ENCODE results near the gene PDHX.
"Not testable (repeated sequence)": the region's sequence is repeated elsewhere in the genome, so short reads cannot be mapped to it uniquely, and the experiment has no call there.

Gene PDHX

DNA sequence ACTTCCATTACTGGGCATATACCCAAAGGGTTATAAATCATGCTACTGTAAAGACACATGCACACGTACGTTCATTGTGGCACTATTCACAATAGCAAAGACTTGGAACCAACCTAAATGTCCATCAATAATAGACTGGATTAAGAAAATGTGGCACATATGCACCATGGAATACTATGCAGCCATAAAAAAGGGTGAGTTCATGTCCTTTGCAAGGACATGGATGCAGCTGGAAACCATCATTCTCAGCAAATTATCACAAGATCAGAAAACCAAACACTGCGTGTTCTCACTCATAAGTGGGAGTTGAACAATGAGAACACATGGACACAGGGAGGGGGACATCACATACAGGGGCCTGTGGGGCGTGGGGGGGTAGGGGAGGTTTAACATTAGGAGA is 111.6 kb downstream of the PDHX start:
- not testable (repeated sequence) for DNase-seq

DNA sequence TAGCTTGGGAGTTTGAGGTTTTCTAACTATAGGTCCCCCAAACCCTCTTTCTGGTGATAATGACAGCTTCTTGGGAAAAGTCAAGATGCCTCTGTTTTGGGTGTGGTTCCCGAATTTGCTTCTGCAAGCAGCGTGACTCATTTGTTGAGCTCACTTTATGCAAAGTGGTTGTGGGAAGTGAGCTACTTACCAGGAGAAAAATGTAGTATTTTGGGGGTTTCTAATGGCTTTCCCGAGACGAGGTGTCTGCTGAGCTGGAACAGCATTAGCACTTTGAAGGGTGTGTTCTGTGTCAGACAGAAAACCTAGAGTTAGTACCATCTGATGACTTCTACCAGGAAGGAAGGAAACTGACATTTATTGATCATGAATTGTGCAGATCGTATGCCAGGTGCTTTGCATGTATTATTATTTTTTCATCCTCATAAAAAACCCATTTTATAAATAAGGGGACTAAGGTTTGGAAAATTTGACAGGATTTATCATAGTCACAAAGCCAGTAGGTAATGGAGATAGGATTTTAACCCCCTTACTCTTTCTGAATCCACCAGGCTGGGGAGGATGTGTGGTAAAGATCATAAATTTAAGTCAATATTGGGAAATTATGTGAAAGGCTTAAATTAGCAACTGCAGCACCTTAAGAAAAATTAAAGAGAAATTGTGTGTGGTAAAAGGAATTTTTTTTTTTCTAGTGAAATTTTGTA is 113.7 kb downstream of the PDHX start:
- no peak for DNase-seq

DNA sequence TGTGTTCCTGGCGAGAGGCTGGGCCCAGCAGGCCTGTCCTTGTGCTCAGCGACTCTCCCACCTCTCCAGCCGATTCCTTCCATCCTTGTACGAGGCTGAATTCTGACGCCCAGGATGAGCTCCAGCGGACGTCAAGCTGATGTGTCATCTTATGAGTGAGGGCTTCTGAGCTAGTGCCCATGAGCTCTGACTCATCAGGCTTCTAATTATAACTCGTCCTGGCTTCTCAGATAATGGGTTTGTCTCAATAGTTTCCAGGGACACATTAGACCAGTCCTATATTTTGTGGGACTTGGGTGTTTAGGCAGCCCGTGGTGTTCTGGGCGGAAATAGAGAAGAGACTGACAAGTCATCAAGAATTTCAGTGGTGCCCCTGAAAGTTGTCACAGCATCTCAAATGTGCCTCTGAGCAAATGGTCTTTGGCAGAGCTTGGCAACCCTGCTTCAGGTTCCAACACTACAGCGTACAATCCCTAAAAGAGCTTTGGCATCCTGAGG is 114.3 kb downstream of the PDHX start:
- DNase-seq = no peak

DNA sequence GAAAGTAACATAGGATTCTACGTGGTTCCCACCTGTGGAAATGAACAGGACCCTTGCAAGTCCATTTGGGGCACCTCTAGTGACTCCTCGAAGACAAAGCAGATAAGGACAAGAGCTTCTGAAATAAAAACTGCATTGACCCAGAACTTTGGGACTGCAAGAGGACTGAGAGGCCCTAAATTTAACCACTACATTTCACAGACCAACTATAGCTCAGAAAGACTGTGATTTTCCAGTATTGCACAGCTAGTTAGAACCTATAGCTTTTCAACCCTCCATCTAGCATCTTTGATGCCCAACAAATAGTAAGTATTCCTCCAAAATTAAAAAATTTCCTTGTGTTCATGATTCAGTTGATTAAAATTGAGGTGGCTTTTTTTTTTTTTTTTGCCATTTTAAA is 114.9 kb downstream of the PDHX start:
- DNase-seq = no peak

DNA sequence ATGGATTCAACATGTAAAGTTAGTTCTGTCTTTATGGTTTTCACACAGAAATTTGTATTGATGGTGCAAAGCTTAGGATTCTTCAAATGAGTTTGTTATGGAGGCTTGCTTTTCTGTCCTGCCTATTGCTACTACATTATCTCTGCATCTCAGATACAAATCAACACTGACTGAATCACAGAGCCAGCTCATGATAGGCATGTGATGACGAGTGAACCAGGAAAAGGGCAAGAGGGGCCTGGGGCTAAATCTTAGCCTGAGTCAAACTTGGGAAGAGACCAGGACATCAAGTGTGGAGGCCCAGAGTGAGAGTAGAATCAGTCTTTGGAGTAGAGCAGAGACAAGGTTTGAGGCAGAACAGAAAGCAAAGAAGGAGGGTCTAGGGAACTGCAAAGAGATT is 115.4 kb downstream of the PDHX start:
- no peak for DNase-seq

DNA sequence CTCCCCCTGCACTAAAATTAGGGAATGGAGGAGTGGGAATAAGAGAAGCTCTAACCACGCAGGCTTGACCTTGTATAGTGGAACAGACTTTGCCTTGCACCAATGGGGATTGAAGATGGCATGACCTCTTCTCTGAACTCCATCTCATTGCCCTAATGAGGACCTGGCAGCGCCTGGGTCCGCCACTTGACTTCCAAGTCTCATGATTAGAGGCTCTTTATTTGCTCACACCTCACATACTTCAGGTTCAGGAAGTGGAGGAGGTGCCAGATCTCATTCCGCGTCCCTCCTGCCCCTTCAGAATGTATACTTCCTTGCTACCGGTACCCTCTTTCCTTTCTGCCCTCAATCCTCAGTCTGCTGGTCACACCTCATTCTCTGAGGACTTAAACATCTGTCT is 116.6 kb downstream of the PDHX start:
- no peak for DNase-seq

DNA sequence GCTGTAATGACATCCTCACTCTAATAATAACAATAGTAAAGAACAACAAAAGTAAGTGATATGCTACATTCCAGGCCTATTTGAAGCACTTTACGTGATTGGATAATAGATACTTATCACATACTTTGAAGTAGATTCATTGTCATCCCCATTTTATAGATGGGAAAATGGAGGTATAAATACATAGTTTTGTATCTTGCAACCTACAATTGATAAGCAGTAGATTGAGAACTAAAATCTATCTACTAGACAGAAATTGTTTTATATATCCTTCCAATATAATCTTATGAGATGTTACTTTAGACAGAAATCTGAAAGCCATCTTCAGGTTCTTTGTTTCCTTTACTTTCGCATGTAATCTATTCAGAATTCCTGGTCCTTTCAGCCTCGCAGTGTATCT is 118.0 kb downstream of the PDHX start:
- no peak for DNase-seq

DNA sequence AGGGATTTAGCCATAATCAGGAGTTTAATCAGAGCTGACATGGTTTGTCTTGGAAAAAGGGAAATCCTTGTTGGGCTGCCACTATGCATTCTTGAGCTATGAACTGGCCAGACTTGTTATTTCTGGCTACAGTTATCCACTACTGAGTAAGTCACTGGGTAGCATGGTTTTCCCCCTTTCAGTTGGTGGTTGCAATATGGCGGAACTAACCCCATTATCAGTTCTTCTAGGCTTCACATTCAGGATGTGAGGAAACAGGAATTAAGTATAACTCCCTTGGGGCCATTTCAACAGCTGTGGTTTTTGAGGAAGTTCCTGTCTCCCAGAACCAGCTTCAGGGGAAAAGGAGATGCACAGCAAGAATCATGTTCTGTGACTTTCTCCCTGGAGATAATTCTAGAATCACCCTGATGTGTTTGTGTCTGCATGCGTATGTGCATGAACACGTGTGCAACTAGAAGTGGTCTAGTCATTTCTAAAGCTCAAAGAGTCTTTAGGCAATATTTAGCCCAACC is 119.5 kb downstream of the PDHX start:
- no peak for DNase-seq

DNA sequence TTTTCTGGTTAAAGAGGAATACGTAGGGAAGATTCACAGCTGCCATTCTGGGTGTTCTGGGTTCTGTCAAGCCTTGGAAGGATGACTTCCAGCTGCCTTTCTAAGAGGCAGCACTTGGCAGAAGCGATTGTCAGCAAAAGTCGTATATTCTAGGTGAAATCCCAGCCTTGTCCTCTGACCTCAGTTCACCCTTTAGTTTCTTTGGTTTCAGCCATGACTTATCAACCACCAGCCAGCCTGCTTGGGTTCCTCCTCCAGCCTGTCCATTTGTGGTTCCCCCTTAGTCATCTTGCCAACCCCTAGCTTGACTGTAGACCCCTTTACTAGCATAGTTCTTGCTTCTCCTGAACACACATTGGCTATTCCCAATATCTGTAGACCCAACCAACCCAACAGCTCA is 120.2 kb downstream of the PDHX start:
- DNase-seq = no peak

DNA sequence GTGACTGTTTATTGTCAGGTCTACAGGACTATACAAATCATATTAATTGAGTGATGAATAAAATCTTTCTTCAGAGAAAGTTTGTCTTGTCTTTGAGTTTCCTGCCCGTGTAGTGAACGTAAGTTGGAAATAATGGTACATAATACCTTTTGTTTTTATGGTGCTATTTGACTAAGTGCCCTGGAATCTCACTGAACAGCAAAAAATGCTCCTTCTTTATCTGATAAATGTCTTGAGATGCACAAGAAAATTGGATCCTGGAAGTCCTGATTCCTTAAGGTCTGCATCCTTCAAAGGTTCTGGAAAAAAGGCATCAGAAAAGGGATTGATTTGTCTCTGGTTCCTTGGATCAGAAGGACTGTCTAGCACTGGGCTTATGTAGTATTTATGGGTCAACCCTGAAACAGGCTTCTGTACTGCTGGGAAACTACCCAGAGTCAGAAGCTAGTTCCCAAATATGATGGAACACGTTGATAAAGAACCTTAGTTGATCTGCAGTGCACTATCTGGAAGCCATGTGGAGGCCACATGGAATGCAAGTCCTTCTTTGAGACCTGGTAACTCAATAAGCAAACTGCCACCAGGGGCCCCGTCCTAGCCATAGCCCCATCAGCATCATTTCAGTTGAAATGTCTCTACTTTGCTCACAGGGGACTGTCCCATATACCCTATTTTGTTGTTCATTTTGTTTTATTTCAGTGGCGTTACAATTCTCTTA is 122.0 kb downstream of the PDHX start:
- DNase-seq = no peak

DNA sequence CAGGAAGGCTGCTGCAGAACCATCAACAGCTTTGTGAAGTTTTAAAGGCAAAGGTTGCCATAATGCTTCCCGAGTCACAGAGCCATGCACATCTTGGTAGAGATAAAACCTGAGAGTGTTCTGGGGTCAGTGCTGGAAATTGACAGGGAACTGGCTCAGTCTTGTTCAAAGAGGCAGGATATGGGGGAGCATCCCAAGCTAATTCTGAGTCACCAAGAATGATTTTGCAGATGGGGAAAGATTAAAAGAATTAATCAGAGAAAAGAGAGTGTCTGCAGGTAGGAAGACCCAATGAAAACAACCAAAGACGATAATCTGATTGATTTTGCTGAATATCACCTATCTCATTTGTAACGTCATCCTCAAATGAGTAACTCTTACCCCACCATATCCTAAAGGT is 122.7 kb downstream of the PDHX start:
- DNase-seq = no peak

DNA sequence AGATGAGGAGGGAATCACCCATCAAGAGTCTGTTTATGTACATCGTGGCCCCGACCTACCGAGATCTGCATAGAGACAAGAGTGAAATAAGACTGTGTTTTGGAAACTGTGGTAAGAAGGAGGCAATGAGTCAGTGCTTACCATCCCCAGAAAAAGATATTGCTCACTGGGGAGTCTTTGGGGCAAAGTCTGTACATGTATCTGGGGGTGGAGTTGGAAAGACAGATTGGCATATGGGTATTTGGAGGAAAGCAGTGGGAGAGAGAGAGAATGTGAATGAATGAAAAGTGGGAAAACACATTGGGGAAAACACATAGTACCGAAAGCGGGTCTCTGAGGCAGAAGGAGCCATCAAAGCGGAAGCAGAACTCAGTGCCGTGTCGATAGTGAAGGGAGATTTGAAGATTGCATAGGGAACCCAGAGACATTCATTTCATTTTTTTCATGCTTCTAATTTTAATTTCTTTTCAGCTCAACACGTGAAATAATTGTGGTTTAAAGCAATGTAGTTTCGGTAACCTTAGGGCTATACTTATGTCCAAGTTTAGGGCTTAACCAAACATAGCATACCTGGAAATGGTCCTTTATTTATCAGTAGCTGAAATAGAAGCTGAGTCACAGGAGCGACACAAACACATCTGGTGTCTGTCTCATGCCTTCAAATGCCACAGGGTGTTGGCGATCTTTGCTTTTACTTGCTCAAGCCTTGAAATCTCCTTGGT is 124.0 kb downstream of the PDHX start:
- DNase-seq = no peak

DNA sequence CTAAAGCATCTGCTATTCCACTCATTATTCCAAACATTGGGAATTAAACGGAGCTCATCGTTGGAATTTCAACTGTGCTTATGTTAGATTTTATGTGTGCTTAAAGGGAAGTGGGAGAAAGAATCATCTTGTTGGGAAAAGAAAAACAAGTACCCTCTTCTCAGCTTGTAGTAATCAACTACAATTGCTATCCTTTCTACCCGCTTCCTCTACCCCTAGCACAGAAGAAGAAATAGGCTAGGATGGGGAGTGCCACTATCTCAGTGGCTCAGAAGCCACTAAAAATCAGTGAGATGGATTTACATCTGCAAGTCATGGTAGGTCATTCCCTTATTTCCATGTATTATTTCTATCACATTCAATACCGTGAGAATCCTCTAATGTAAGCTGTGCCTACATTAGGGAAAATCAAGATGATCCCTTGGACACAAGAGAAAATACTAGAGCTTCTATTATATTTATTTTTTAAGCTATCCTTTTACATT is 124.7 kb downstream of the PDHX start:
- DNase-seq = no peak

DNA sequence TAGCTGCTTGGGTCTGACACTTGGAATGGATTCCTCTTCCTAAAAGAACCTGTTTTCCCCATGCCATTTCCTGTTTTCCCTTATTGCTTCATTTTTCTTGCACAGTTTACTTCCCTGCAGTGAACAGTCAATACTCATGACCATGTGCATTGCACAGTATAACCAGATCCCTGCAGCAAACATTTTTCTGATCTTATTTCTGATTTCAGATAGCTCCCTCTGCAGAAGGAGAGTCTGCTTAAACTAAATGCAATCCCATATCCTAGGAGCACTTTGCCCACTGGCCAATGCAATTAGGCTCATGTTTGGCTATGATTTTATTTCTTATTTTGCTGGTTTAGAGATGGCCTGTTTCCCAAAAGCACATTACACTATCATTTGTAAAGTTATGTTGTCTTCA is 125.8 kb downstream of the PDHX start:
- DNase-seq = no peak

DNA sequence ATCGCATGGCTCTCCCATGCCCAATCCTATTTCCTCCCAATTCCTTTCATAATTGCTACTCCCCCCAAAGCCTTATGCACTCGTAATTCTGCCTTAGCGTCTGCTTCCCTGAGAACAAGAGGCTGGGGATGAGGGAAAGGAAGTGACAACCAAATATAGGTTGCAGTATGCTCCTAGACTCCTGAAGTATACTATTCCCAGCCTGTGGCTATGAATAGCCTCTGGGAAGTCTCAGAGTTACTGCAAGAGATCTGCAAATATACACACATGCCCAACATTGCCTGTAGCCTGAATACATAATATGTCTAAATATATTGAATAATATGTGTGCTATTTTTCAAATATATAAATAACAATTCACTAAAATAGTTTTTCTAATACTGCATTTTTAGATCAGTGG is 126.5 kb downstream of the PDHX start:
- no peak for DNase-seq

DNA sequence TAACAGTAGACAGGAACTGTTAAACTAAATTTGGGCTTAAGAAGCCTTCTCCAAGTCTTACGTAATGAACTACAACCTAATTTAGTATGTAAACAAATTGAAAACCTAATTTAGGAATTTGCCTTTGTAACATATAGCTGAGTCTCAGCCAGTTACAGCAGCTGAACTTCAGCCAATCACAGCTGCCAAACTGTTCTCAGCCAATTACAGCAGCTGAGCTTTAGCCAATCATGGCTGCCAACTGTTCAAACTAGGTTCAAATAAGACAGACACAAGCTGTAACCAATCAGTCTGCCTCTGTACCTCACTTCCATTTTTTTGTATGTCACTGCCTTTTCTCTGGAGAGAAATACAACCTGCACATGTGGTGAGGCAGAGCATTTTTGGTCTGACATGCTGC is 127.5 kb downstream of the PDHX start:
- no peak for DNase-seq

DNA sequence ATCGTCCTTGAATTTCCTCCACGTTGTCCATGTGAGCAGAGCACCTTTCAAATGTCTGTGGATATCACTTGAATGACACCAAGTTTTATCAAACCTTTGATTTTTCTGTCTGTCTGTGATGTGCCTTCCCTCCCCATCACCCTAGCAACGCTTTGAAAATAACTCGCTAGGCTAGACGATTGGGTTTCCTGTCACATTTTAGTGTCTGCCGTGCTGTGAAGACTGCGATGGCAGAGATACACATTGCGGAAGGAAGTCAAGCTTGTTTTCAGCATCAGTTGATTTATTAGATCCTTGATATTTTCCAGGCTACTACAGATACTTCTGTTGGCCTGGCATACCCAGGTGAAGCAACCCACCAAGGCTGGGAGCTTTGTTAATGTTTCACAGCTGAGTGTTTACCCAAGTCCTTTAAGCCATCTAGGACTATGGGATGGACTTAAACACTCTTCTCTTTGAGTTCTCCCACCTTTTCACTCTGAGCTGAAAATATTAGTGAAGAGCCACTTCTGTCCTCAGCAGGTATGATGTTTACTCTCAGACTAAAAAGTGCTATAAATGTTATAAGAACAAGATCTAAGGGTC is 128.9 kb downstream of the PDHX start:
- peak; percentile 82 for DNase-seq
